GM18511 (cell line): ENCODE results near the gene ZNHIT1.
A peak's percentile ranks its signal among the peaks of the same experiment; 100 is the strongest.

Experiments used
- ATAC-seq: cut with Tn5 transposase; IDR thresholded peaks from one replicate; pipeline ENCODE4 v1.9.1; 2021; ENCODE audit warnings: mild to moderate bottlenecking, moderate library complexity; ENCODE audit not compliant: unreplicated experiment

The ZNHIT1 gene

DNA sequence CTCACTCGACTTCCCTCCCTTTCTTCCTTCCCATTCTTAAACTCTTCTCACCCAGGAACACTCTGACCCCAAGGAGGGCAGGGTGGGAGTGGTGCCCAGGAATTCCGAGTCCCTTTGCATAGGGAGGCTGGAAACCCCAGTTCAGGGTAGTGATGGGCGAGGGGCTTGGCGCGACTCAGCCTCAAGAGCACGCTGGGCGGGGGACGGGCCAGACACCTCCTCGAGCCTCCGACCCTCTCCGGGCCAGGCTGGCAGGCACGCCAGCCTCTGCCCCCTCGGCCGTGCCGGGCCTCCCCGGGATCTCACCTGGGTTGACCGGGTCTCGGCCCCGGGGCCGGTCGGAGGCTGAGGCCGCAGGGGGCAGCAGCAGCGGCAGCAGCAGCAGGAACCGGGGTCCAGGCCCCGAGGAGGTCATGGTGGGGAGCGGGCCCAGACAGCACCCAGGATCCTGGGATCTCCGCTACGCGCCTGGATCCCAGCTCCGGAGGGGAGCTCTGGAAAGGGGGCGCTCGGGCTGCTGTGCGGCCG lies 1.0 kb upstream of the ZNHIT1 start:
- ATAC-seq = peak; percentile 10

DNA sequence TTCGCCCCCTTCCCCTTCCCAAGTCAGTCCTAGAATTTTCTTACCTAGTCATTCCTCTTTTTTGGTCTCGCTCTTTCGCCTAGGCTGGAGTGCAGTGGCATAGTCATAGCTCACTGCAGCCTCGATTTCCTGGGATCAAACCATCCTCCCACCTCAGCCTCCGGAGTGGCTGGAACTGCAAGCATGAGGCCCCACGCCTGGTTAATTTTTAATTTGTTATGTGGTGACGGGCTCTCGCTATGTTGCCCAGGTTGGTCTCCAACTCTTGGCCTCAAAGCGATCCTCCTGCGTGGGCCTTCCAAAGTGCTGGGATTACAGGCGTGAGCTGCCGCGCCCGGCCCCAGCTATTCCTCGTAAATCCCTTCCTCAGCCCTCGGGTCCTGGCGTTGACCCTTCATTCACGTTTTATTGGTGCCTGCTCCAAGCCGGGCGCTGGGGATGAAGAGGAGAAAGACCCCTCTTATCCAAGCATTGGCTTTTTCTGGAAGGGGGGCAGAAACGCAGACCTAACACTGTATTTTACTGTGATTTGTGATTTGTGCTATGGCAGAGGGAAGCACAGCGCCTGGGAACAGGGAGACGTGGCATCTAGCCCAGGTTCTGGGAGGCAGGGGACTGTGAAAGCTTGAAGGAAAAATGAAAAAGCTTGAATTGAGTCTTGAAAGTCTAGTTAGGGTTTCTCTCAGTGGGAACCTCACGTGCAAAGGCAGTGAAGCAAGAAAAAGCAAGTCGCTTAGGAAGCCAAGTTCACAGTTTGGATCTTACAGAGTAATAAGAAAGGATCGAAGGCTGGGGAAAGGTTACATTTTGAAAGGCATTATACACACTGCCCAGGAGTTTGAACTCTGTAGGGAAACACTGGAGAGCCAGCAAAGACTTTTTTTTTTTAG lies 516 bp downstream of the ZNHIT1 start:
- peak; percentile 42 for ATAC-seq

DNA sequence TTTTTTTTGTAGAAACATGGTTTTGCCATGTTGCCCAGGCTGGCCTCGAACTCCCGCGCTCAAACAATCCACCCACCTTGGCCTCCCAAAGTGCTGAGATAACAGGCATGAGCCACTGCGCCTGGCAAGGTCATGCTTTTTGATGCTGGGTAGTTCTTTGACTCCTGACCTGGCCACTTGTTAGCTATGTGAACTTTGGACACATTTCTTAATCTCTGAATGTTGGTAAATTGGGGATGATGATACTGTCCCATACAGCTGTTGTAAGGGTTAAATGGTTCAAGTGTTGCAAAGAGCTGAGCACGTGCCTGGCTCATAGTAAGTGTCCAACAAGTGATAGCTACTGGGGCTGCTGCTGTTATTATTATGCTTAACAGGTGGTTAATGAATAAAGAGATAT lies 2.3 kb downstream of the ZNHIT1 start:
- no peak for ATAC-seq

DNA sequence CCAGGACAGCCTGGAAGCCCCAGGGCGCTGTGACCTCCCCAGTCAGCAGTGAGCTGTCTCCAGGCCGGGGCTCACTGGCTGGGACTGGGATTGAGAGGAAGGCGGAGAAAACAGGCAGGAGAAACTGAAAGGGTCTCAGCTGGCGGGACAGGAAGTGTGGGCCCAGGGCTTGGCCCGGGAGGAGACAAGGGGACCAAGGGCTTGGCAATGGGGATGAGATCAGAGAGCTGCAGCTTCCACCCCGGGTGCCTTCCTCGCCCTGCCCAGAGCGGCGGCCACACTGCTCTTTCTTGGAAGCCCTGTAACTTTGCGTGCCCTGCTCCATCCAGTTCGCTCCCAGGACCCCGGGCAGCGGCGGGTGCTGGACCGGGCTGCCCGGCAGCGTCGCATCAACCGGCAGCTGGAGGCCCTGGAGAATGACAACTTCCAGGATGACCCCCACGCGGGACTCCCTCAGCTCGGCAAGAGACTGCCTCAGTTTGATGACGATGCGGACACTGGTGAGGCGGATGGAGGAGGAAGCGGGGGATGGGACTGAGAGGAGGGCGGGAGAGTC lies 4.4 kb downstream of the ZNHIT1 start:
- ATAC-seq = no peak

DNA sequence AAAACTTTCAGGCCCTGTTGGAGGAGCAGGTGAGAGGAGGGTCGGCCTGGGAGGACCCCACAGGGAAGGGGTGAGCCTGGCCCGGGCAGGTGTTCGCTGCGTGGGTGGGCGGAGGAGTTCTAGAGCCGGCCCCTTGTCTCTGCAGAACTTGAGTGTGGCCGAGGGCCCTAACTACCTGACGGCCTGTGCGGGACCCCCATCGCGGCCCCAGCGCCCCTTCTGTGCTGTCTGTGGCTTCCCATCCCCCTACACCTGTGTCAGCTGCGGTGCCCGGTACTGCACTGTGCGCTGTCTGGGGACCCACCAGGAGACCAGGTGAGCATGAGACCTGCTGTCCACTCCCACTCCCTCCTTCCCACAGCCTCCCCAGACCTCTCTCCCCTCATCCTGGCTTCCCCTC lies 5.6 kb downstream of the ZNHIT1 start:
- no peak for ATAC-seq

DNA sequence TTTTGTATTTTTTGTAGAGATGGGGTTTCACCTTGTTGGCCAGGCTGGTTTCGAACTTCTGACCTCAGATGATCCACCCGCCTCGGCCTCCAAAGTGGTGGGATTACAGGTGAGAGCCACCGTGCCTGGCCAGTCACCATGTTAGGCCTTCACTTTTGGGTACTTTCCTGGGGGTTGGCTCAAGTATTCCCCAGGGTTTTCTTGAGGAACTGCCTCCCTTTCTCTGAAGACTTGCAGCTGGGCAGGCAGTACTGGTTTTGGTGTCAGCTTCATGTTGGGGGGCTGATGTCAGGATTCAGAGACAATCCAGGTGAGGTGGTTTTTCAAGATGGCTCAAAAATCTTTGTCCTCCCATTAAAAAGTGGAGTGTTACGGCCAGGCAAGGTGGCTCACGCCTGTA lies 7.7 kb downstream of the ZNHIT1 start:
- no peak for ATAC-seq

DNA sequence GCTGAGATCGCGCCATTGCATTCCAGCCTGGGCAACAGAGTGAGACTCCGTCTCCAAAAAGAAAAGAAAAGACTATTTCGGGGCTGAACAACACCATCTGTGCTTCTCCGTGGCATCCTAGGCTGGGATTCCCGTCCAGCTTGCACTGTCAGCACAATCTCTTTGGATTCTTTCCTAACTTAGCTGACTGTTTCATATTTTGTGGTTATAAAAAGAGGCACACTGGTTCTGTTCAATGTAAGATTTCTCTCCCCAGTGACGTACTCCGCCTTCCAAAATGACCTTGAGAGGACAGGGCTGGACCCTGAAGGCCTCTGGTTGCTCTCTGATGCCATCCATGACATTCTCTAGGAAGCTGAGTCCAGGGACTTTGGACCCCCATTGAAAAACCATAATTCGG lies 8.8 kb downstream of the ZNHIT1 start:
- ATAC-seq = no peak

DNA sequence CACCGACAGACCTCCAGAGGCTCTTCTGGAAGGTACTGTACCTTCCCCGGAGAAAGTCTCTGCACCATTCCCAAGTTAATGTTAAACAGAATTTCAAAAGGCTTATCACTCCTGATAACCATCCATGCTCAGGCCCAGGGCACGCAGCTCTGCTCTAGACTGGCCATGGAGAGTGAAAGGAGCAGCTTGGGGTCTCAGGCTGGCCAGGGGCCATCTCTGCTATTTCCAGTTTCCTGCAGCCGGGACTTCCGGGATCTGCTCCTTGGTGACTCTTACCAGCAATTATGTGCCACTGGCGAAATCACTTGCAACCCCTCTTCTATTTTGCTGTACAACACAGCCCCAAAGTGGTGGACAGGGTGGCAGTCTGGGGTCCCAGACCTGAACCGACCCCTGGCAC lies 13.7 kb downstream of the ZNHIT1 start:
- ATAC-seq = no peak

DNA sequence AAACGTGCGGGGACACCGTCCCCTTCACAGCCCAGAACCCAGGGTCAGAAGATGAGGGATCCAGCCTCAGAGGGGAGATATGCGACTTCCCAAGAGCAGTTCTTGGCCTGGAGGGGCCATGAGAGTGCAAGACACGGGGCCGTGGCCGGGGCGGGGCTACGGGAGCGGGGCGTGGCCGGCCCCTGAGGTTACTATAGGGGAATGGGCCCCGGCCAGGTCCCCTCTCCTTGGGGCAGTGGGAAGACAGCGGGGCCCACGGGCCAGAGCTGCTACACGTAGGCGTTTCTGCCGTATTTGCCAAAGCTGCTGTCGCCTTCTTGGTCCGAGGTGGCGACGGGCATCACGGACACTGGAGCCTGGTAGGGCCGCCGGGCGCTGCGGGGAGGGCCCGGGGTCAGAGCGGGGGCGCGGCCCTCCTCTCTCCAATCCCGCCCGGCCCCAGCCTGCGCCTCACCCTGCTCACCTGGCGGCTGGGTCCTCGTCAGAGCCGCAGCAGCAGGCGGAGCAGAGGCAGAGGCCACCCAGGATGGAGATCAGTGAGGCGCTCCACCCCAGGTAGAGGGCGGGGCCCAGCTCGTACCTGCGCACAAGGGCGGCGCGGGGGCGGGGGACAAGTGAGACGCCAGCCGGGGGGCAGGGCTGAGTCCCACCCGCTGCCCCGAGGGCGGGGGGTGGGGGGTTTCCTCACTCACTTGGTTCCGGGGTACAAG lies 14.3 kb downstream of the ZNHIT1 start:
- ATAC-seq = no peak

DNA sequence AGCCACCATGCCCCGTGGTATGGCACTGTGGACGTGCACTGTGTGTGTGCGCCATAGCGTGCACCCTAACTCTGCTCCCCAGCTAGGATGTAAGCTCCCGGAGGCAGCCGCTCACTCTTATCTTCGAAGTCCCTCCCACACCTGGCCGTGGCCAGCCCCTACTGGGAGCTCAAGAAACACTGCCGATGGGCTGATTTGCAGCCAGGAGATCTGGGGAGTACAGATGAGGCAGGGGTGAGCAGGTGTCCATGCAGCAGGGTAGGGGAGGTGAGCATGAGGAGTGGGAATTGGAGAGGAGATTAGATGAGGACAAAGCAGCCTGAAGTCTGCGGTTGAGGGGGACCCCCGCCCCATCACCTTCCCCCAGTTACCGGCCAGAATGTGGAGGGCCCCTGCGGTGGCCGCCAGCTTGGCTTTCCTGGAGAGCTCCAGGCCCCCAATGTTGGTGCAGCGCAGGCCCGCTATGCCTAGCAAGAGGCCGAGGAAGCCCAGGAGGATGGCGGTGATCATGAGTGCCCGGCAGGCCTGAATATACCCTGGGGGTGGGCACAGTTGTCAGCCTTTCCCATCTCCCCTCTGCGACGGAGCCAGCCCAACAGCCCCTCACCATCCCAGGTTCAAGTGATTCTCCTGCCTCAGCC lies 16.1 kb downstream of the ZNHIT1 start:
- no peak for ATAC-seq

DNA sequence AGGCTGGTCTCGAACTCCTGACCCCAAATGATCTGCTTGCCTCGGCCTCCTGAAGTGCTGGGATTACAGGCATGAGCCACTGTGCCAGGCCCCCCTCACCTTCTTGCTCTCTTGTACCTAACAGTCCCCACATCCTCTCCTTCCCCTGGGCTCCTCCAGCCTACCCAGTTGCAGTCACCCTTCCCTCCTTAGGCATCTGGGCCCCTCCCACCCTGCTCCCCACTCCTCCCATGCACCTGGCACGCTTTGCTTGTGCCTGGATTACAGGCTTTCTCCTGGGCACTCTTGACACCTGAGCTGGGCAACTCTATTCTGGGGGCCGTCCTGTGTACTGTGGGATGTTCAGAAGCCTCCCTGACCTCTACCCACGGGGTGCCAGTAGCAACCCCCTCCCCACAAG lies 16.7 kb downstream of the ZNHIT1 start:
- ATAC-seq = no peak

DNA sequence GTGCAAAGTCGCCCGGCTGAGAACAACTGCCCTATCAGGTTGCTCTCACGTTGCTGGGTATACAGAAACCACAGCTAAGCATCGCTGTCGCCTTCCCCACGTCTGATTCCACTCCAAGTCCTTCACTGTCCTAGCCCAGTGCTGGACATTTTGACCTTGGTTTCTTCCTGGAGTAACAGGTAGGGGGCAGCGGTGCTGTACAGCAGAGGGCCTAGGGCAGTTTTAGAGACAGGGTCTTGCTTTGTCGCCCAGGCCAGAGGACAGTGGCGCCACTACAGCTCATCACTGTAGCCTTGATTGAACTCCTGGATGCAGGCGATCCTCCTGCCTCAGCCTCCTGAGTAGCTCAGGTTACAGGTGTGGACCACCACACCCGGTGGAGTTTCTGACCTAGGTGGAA lies 17.1 kb downstream of the ZNHIT1 start:
- no peak for ATAC-seq

DNA sequence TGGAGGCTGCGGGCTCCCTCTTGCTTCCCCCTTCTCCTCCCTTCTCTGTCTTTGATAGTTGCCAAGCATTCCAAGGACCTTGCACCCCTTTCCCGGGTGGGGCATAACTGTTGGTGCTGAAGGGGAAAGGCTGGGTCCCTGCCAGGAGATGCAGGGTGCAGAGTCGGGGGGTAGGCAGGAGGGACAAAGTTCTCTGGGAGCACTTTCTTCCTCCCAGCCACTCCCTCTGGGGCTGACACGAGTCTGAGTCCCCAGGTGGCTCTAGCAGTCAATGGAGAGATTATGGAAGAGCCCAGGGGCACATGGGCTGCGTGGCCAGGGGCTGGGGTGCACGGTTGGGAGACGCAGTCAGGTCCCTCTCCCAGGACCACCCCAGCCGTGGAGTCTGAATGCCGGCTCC lies 17.6 kb downstream of the ZNHIT1 start:
- no peak for ATAC-seq

DNA sequence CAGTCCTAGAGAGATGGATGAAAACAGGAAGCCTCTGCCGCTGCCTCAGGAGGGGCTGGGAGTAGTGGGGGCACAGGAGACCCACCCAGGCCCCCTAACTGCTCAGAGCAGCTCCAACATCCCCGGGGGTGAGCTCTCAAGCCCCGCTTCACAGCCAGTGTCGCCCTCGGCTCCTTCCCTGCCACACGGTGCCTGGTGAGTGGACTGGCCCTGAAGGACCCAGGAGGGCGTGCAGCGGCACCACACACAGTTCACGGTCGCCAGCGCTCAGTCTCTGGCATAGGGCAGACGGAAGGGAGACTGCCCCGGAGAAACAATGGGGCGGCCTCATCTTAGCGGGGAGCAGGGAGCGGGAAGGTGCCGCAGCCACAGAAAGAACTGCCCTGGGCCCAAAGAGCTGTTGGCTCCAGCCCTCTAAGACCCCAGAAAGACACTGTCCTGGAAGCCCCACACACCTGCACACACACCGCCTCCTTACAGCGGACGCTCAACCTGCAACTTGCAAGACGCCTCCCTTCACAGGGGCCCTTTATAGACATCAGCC lies 18.4 kb downstream of the ZNHIT1 start:
- ATAC-seq = no peak

DNA sequence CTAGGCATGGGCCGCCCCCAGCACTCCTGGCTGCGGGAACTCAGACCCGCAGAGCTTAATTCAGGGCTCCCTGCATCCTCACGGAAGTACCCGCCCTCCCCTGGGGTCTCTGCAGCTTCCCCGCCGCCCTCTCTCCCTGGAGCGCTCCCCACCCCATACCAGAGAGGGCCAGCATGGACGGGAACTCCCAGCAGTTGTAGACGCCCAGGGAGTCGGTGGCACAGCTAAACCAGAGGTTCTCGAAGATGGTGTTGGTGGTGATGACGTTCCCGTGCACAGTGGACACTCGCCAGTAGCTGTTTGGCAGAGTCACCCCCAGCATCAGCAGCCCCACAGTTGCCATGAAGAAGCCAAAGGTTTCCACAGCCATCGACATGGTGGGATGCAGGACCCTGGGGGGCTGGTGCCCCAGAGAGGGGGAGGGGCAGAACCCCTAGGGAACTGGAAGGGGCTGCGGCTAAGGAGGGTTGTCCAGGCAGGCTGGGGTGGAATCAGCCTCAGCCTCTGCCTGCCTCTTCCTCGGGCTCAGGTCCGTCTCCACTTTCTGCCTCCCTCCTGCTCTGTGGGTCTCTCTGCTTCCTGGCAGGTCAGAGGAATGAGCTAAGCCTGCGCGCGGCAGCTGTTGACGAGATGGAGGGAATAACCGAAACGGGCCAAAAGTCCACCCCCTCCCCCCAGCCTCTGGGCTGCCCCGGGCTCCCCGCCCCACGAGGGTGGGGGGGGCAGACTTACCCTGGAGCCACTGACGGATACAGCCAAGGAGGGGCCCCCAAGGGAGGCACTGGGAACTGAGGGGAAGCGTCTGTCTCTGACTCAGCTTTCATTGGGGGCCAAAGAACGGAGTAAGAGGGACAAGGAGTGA lies 19.5 kb downstream of the ZNHIT1 start, which contains the start of gene CLDN15:
CLDN15 (minus strand) TSS at position 597 of the 862 bp plus-strand sequence; CDS start at position 376, 221 bp downstream.
- no peak for ATAC-seq

DNA sequence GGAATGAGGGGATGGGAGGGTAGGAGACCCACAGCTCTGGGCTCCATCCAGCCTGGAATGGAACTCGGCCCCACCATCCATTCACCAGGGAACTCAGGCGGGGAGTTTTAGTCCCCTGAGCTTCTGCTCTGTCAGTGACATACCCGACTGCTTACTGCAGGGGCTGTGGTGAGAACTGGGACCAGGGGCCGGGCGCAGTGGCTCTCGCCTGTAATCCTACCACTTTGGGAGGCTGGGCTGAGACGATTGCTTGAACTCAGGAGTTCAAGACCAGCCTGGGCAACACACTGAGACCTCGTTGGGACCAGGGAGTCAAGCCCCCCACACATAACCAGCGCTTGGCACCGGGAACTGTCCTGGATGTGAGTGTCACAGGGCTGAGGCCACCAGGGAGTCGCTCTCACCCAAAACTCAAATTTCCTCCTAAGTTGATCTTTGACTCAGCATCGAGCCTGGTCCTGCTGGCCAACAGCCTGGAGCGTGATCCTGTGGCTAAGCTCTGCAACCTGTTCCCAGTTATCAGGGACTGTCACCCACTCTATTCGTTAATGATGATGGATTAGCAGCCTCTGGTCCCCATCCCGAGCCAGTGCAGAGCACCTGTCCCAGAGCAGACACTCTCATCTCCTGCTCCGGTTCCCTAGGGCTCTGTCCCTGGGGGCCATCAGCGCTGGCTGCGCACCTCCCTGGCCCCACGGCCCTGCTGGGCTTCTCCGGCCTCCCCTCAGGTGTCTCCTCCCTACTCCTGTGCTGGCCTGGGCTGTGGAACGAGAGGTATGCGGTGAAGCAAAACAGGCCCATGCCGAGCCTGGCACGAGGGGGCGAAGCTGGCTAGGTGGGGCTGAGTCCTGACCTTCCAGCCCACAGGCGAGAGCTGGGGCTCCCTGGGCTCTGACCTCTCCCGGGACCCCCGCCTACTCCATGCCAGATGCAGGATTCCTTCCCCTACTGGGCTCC lies 20.5 kb downstream of the ZNHIT1 start:
- ATAC-seq = no peak

DNA sequence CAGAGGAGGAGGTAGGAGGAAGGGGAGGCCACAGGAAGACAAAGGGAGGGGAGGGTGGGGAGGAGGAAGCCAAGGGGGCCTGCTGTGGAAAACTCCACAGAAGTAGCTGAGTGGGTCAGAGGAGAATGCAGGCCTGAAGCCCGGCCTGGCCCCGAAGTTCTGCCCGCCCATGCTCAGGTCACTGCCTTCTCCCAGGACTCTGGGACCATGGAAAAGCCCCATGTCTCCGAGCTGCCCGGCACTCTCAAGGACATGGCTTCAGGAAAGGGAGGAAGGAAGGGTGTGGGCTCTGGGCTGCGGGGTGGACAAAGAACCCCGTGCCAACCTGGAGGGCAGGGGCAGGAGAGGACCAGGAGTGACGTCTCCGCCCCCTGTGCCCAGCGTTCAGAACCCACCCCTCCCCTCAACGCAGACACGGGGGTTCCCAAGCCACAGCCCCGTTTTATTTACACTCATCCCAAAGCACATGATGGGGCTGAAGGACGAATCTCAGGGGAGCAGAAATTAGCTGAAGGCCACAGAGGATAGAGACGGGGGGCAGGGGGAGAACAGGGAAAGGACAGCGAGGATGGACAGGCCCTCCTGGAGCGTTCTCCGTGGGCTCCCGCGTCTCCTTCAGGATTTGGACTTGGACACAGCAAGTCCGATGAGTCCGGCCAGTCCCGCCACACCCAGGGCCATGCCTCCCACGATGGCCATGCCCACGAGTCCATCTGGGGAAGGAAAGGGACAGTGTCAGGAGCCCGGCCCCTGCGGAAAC lies 21.4 kb downstream of the ZNHIT1 start:
- ATAC-seq = no peak

DNA sequence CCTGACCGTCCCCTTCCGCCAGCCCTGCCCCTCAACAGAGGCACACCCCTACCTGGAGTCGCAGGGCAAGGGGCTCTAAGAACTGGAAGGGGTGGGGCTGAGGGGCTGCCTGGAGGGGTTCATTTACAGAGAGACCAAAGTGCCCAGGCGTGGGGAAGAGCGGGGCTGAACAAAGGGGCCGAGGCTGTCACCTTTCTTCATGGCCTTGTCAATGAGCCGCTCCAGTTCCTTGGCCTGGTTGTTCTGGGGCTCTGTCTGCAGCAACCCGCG lies 21.9 kb downstream of the ZNHIT1 start:
- no peak for ATAC-seq
